SK-N-SH (cell line): ENCODE measurements around the gene ARHGEF19. TPM values are rescaled to one million over a fixed set of nuclear protein-coding genes. Genes with fewer than 3 reads are reported as not detected.

Source experiments
- CTCF ChIA-PET: fragments of 300-600, 350-600 bp; formaldehyde crosslinking; extraction: SDS; loops from one replicate; lab custom pipeline; 2021; lab: Yijun Ruan, JAX
- POLR2A ChIA-PET: fragments of 350-600 bp; sonication (Branson Sonifier 250); formaldehyde crosslinking; extraction: SDS; loops from one replicate; lab custom pipeline; 2020; ENCODE audit warnings: antibody characterized with exemption, inconsistent platforms; lab: Yijun Ruan, JAX
- DNase-seq: peaks from one replicate; pipeline ENCODE4 v3.0.0; 2012
- H2AFZ ChIP-seq: fragments of 200-600 bp; sonication (generic); 2 replicates; pipeline ENCODE4 v1.8.1; 2016; ENCODE audit warnings: antibody characterized with exemption, mild to moderate bottlenecking, low read depth
- H3F3A ChIP-seq: fragments of 200-600 bp; sonication (generic); replicated peaks from 2 replicates; pipeline ENCODE3; 2016; ENCODE audit warnings: antibody characterized with exemption, mild to moderate bottlenecking; ENCODE audit not compliant: insufficient read depth
- H3K27ac ChIP-seq, 2 experiments: fragments of 200-500 bp in 1 of 2; fragments of 200-600 bp in 1 of 2; sonication (Bioruptor generic) in 1 of 2; sonication (generic), shearing (Covaris generic) in 1 of 2; 2 replicates each; pipeline versions ENCODE4 v1.5.1 to v1.6.1; 2014 to 2016; ENCODE audit warnings: low read depth in 2 of 2, inconsistent platforms in 1 of 2, low read length in 1 of 2, mild to moderate bottlenecking in 1 of 2, mixed read lengths in 1 of 2
- H3K27me3 ChIP-seq: fragments of 200-600 bp; sonication (generic), shearing (Covaris generic); 2 replicates; pipeline ENCODE4 v1.6.1; 2016; ENCODE audit warnings: mixed run types; ENCODE audit not compliant: insufficient read depth
- H3K36me3 ChIP-seq, 2 experiments: fragments of 200-500 bp in 1 of 2; fragments of 200-600 bp in 1 of 2; sonication (Bioruptor generic) in 1 of 2; sonication (generic) in 1 of 2; replicated peaks in 1 of 2; 2 replicates each; pipeline versions ENCODE3 to v1.5.1; 2014 to 2016; ENCODE audit warnings: low read length in 1 of 2, mild to moderate bottlenecking in 1 of 2; ENCODE audit not compliant: insufficient read depth in 2 of 2, control insufficient read depth in 1 of 2
- H3K4me1 ChIP-seq, 2 experiments: fragments of 200-500 bp in 1 of 2; fragments of 200-600 bp in 1 of 2; sonication (Bioruptor generic) in 1 of 2; sonication (generic), shearing (Covaris generic) in 1 of 2; 2 replicates each; pipeline versions ENCODE4 v1.5.1 to v1.6.1; 2014 to 2016; ENCODE audit warnings: low read depth in 1 of 2, low read length in 1 of 2, mixed run types in 1 of 2; ENCODE audit not compliant: insufficient read depth in 2 of 2, control insufficient read depth in 1 of 2
- H3K4me2 ChIP-seq: fragments of 200-600 bp; sonication (generic), shearing (Covaris generic); 2 replicates; pipeline ENCODE4 v1.6.1; 2017; ENCODE audit warnings: mixed run types
- H3K4me3 ChIP-seq, 2 experiments: fragments of 200-500 bp in 1 of 2; fragments of 200-600 bp in 1 of 2; sonication (Bioruptor generic) in 1 of 2; sonication (generic), shearing (Covaris generic) in 1 of 2; 2 replicates each; pipeline versions ENCODE4 v1.5.1 to v1.8.1; 2014 to 2016; ENCODE audit warnings: low read depth in 2 of 2, inconsistent platforms in 1 of 2, low read length in 1 of 2, mild to moderate bottlenecking in 1 of 2, mixed read lengths in 1 of 2, moderate library complexity in 1 of 2
- H3K79me2 ChIP-seq: fragments of 200-600 bp; sonication (generic); 2 replicates; pipeline ENCODE4 v1.8.1; 2017; ENCODE audit warnings: mild to moderate bottlenecking; ENCODE audit not compliant: insufficient read depth
- H3K9ac ChIP-seq: fragments of 200-600 bp; sonication (generic); 2 replicates; pipeline ENCODE4 v1.6.1; 2017; ENCODE audit warnings: mixed run types
- H3K9me2 ChIP-seq: fragments of 200-600 bp; sonication (generic); 2 replicates; pipeline ENCODE4 v1.6.1; 2017; ENCODE audit warnings: mixed run types
- H3K9me3 ChIP-seq: fragments of 200-600 bp; sonication (generic); 2 replicates; pipeline ENCODE4 v1.6.1; 2017; ENCODE audit warnings: mixed run types, mild to moderate bottlenecking, moderate library complexity
- H4K20me1 ChIP-seq: fragments of 200-600 bp; sonication (generic); 2 replicates; pipeline ENCODE4 v1.6.1; 2017; ENCODE audit warnings: mild to moderate bottlenecking, mixed run types; ENCODE audit not compliant: insufficient read depth
- CHD2 ChIP-seq: fragments of 150-350 bp; IDR thresholded peaks from 2 replicates; pipeline ENCODE4 v1.6.1; 2018; ENCODE audit warnings: low read length; ENCODE audit not compliant: partially characterized antibody
- ELF1 ChIP-seq: IDR thresholded peaks from 2 replicates; pipeline ENCODE4 v1.4.0; 2012
- EP300 ChIP-seq, 2 experiments: IDR thresholded peaks; 2 replicates each; pipeline versions ENCODE4 v1.4.0 to v1.6.1; 2012; ENCODE audit warnings: borderline replicate concordance in 1 of 2, low read depth in 1 of 2, low read length in 1 of 2
- EZH2phosphoT487 ChIP-seq: fragments of 200-600 bp; sonication (generic); IDR thresholded peaks from 2 replicates; pipeline ENCODE4 v1.6.1; 2017; ENCODE audit warnings: low read depth, mixed run types, mild to moderate bottlenecking, antibody characterized with exemption, moderate library complexity, borderline replicate concordance
- FOXM1 ChIP-seq: IDR thresholded peaks from 2 replicates; pipeline ENCODE4 v1.4.0; 2012; ENCODE audit warnings: low read depth, mild to moderate bottlenecking
- GABPA ChIP-seq: IDR thresholded peaks from 2 replicates; pipeline ENCODE4 v1.4.0; 2012; ENCODE audit warnings: low read depth, mild to moderate bottlenecking
- NFIC ChIP-seq: IDR thresholded peaks from 2 replicates; pipeline ENCODE4 v1.4.0; 2012; ENCODE audit warnings: borderline replicate concordance
- NRF1 ChIP-seq: IDR thresholded peaks from 2 replicates; pipeline ENCODE4 v1.6.1; 2012; ENCODE audit warnings: low read depth, mild to moderate bottlenecking, low read length
- RFX5 ChIP-seq: IDR thresholded peaks from 2 replicates; pipeline ENCODE4 v1.6.1; 2012; ENCODE audit warnings: mild to moderate bottlenecking, improper control_type of control experiment, low read length
- RXRA ChIP-seq: IDR thresholded peaks from 2 replicates; pipeline ENCODE4 v1.4.0; 2012; ENCODE audit warnings: low read depth, mild to moderate bottlenecking, borderline replicate concordance
- SIN3A ChIP-seq: IDR thresholded peaks from 2 replicates; pipeline ENCODE4 v1.6.1; 2012; ENCODE audit warnings: low read depth, mild to moderate bottlenecking, low read length, moderate library complexity, borderline replicate concordance
- SMC3 ChIP-seq: IDR thresholded peaks from 2 replicates; pipeline ENCODE4 v1.6.1; 2012; ENCODE audit warnings: low read depth, low read length, improper control_type of control experiment
- TEAD4 ChIP-seq: IDR thresholded peaks from 2 replicates; pipeline ENCODE4 v1.4.0; 2012; ENCODE audit warnings: mild to moderate bottlenecking, borderline replicate concordance; ENCODE audit not compliant: insufficient read depth
- WGBS: methylation state at CpG from one replicate; pipeline ENCODE4 v1.1.6; 2017; ENCODE audit warnings: low lambda C conversion rate; 5-methylcytosine and 5-hydroxymethylcytosine counted together
- polyA plus RNA-seq, 3 experiments: library from polyadenylated mRNA; depleted of rRNA; stranded (reverse); fragments of >200 nt; gene quantifications; 2 replicates each; pipeline ENCODE4 v1.2.3, GENCODE V29; 2012
- small RNA-seq, 7 experiments: library from RNA; depleted of rRNA; stranded (forward); fragments of <200 nt; gene quantifications; one replicate each; pipeline ENCODE3, GENCODE V24; 2012
- TF ChIP-seq, protein P1 (sequence below): fragments of 150-350 bp; IDR thresholded peaks from 2 replicates; pipeline ENCODE4 v1.6.1; 2017; ENCODE audit warnings: antibody characterized with exemption, low read length, low read depth, borderline replicate concordance
- TF ChIP-seq, protein P2 (sequence below): fragments of 150-350 bp; IDR thresholded peaks from 2 replicates; pipeline ENCODE4 v1.6.1; 2016; ENCODE audit warnings: mild to moderate bottlenecking, low read depth, low read length
- TF ChIP-seq, protein P3 (sequence below): IDR thresholded peaks from 2 replicates; pipeline ENCODE4 v1.4.0; 2012; ENCODE audit warnings: low read depth
- TF ChIP-seq, protein P4 (sequence below): IDR thresholded peaks from 2 replicates; pipeline ENCODE4; 2012

ARHGEF19 gene
- polyA plus RNA-seq, 1 of the 3 experiments (the other 2 are of a cell fraction), result 11.5 TPM

DNA sequence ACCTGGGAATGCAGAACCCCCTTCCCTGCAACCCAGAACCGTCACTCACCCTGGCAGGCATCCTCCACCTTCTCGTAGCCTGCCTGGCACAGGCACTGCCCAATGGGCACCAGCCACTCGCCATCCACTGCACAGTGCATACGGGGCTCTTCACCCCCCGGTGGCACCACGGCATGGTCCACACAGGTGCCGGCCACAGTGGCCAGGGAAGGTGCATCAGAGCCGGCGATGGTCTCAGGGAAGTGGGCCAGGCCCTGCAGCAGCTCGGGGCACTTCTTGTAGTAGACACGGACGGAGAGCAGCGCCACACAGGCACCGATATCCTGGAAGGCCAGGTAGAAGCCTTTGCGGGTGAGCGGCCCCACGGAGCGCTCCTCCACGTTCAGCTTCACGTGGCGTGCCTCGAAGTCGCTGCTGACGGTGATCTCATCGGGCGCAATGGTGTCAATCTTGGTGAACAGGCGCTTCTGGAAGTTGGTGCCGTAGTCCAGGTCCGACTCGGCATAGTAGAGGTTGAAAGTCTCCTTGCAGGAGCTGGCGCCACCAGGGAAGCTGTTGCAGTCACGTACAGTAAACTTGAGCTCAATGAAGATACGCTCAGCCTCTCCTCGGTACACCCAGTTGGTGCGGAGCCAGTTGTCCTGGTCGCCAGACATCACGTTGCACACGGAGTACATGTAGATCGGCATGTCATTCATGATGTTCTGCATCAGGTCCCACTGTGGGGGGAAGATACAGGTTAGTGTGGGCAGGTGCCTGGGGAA lies 63.9 kb downstream of the ARHGEF19 start:
- H4K20me1 ChIP-seq, result peaks cover 6% of the 10 kb centered on the region; the same call in 1 of the 2 replicates
- no peaks in the 10 kb centered on the region for H3K9me3 ChIP-seq
- peaks cover 92% of the 10 kb centered on the region for H3K79me2 ChIP-seq
- H3K9ac ChIP-seq, result no peak overlapping the region
- CTCF ChIA-PET, result interaction anchor here (1.5 to 8.8 kb wide), 2 partner anchors 66 to 68 kb away, joined by 5 to 125 read pairs; no protein-coding TSS in a partner anchor
- peak overlapping the region in 1 of 2 experiments; percentile 98; a peak in 1 of 4 replicates for H3K27ac ChIP-seq
- H3K27me3 ChIP-seq, result no peaks in the 10 kb centered on the region
- H3K36me3 ChIP-seq, result peaks cover 35 to 41% of the 10 kb centered on the region in 2 experiments
- no peaks in the 10 kb centered on the region for H3K9me2 ChIP-seq
- no peak for DNase-seq
- H3K4me2 ChIP-seq, result 0 out of 2 replicates have a peak overlapping the region, but pooled peaks have one; percentile 93
- H3F3A ChIP-seq, result peaks cover 42% of the 10 kb centered on the region
- no peak overlapping the region for H3K4me3 ChIP-seq
- POLR2A ChIA-PET, result no interaction called here
- TF ChIP-seq GABPA (no peak), TEAD4 (no peak), EP300 (IDR thresholded peaks at IDR 0.05; ENCODE audit: borderline replicate concordance in 1 of 2, low read depth in 1 of 2, low read length in 1 of 2) (no peak), EZH2phosphoT487 (no peak), NFIC (no peak), SMC3 (no peak), RXRA (no peak), CHD2 (no peak), RFX5 (no peak), FOXM1 (no peak), ELF1 (no peak), SIN3A (no peak), NRF1 (no peak)
- TF ChIP-seq, protein P1, sequence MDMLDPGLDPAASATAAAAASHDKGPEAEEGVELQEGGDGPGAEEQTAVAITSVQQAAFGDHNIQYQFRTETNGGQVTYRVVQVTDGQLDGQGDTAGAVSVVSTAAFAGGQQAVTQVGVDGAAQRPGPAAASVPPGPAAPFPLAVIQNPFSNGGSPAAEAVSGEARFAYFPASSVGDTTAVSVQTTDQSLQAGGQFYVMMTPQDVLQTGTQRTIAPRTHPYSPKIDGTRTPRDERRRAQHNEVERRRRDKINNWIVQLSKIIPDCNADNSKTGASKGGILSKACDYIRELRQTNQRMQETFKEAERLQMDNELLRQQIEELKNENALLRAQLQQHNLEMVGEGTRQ, result no peak
- TF ChIP-seq, protein P2, sequence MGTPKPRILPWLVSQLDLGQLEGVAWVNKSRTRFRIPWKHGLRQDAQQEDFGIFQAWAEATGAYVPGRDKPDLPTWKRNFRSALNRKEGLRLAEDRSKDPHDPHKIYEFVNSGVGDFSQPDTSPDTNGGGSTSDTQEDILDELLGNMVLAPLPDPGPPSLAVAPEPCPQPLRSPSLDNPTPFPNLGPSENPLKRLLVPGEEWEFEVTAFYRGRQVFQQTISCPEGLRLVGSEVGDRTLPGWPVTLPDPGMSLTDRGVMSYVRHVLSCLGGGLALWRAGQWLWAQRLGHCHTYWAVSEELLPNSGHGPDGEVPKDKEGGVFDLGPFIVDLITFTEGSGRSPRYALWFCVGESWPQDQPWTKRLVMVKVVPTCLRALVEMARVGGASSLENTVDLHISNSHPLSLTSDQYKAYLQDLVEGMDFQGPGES, result no peak
- TF ChIP-seq, protein P3, sequence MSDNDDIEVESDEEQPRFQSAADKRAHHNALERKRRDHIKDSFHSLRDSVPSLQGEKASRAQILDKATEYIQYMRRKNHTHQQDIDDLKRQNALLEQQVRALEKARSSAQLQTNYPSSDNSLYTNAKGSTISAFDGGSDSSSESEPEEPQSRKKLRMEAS, result no peak
- TF ChIP-seq, protein P4, sequence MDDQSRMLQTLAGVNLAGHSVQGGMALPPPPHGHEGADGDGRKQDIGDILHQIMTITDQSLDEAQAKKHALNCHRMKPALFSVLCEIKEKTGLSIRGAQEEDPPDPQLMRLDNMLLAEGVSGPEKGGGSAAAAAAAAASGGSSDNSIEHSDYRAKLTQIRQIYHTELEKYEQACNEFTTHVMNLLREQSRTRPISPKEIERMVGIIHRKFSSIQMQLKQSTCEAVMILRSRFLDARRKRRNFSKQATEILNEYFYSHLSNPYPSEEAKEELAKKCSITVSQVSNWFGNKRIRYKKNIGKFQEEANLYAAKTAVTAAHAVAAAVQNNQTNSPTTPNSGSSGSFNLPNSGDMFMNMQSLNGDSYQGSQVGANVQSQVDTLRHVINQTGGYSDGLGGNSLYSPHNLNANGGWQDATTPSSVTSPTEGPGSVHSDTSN, result no peak
- TF ChIP-seq, all 33 proteins: peak for 0
- 93% methylated on average over 26 of the region's 39 CpGs for WGBS
- H3K4me1 ChIP-seq, result peaks cover 27 to 79% of the 10 kb centered on the region in 2 experiments; a peak in 3 of 4 replicates
- H2AFZ ChIP-seq, result no peak overlapping the region

Small RNA genes lying within 50 kb of the gene (small RNA-seq; reads per million reads assigned to genes)
- 0 reads per million in 7 experiments for gene MT1XP1

Other genes starting within 250 kb of the ARHGEF19 start
- gene ZBTB17, start 236.6 kb downstream of the ARHGEF19 start, polyA plus RNA-seq (2012; rRNA removed), result 54.1 and 56.4 TPM in 2 replicates
- gene SRARP, start 208.4 kb downstream of the ARHGEF19 start, polyA plus RNA-seq (2012; rRNA removed), result not detected in 2 replicates
- 0.05 and 0.23 TPM in 2 replicates for gene HSPB7, start 194.6 kb downstream of the ARHGEF19 start, polyA plus RNA-seq (2012; rRNA removed)
- gene CLCNKA, start 190.6 kb downstream of the ARHGEF19 start, polyA plus RNA-seq (2012; rRNA removed), result 0.03 TPM in 2 replicates
- gene CLCNKB, start 168.9 kb downstream of the ARHGEF19 start, polyA plus RNA-seq (2012; rRNA removed), result 0.37 and 0.41 TPM in 2 replicates
- 0.97 and 1.6 TPM in 2 replicates for gene FAM131C, start 139.0 kb downstream of the ARHGEF19 start, polyA plus RNA-seq (2012; rRNA removed)
- gene EPHA2, start 56.6 kb downstream of the ARHGEF19 start, polyA plus RNA-seq (2012; rRNA removed), result 82.2 and 126 TPM in 2 replicates
- 6.5 and 8.6 TPM in 2 replicates for gene CPLANE2, start 24.5 kb upstream of the ARHGEF19 start, polyA plus RNA-seq (2012; rRNA removed)
- 8.6 and 10.3 TPM in 2 replicates for gene FBXO42, start 139.8 kb upstream of the ARHGEF19 start, polyA plus RNA-seq (2012; rRNA removed)
- gene SZRD1, start 154.6 kb upstream of the ARHGEF19 start, polyA plus RNA-seq (2012; rRNA removed), result 100 and 119 TPM in 2 replicates
- gene SPATA21, start 224.8 kb upstream of the ARHGEF19 start, polyA plus RNA-seq (2012; rRNA removed), result 0.10 TPM in 1 of 2 replicates, not detected in the other
- 100.0 and 116 TPM in 2 replicates for gene NECAP2, start 228.1 kb upstream of the ARHGEF19 start, polyA plus RNA-seq (2012; rRNA removed)